SK-N-SH treated with all-trans-retinoic acid at 6 μM for 48 hours (cell line): ENCODE data around the gene CLSTN3.
"Not testable (repeated sequence)": the region's sequence is repeated elsewhere in the genome, so short reads cannot be mapped to it uniquely, and the experiment has no call there.

Experiments used
- ATAC-seq: fragments of 200-7000 bp; cut with Tn5 transposase; 3 replicates; pipeline ENCODE4 v1.9.1; 2020; ENCODE audit warnings: mild to moderate bottlenecking, moderate library complexity
- BACH2 ChIP-seq: fragments of 250-450 bp; sonication (Bioruptor Pico); IDR thresholded peaks from 2 replicates; pipeline ENCODE4 v1.9.0; 2021; ENCODE audit warnings: mild to moderate bottlenecking, borderline replicate concordance
- CSDC2 ChIP-seq: fragments of 250-450 bp; sonication (Bioruptor Pico); IDR thresholded peaks from 2 replicates; pipeline ENCODE4 v1.5.0; 2020; ENCODE audit warnings: mild to moderate bottlenecking, moderate library complexity
- ESRRG ChIP-seq: fragments of 250-450 bp; sonication (Bioruptor Pico); IDR thresholded peaks from 2 replicates; pipeline ENCODE4 v1.6.1; 2021; ENCODE audit warnings: mild to moderate bottlenecking
- GLIS3 ChIP-seq: fragments of 250-450 bp; sonication (Bioruptor Pico); IDR thresholded peaks from 2 replicates; pipeline ENCODE4 v1.5.0; 2020; ENCODE audit warnings: mild to moderate bottlenecking, moderate library complexity
- ISL1 ChIP-seq: fragments of 250-450 bp; sonication (Bioruptor Pico); IDR thresholded peaks from 2 replicates; pipeline ENCODE4 v2.1.2; 2022; ENCODE audit warnings: mild to moderate bottlenecking, moderate library complexity
- OSR1 ChIP-seq: fragments of 250-450 bp; sonication (Bioruptor Pico); IDR thresholded peaks from 2 replicates; pipeline ENCODE4 v1.8.0; 2022; ENCODE audit warnings: moderate library complexity, mild to moderate bottlenecking, inconsistent platforms
- PATZ1 ChIP-seq: fragments of 250-450 bp; sonication (Bioruptor Pico); IDR thresholded peaks from 2 replicates; pipeline ENCODE4 v1.8.0; 2020; ENCODE audit warnings: mild to moderate bottlenecking, moderate library complexity, borderline replicate concordance
- POU6F1 ChIP-seq: fragments of 250-450 bp; sonication (Bioruptor Pico); IDR thresholded peaks from 2 replicates; pipeline ENCODE4 v1.8.0; 2021; ENCODE audit warnings: low read depth, mild to moderate bottlenecking, moderate library complexity, borderline replicate concordance
- PPARA ChIP-seq: fragments of 250-450 bp; sonication (Bioruptor Pico); IDR thresholded peaks from 2 replicates; pipeline ENCODE4 v1.5.0; 2020; ENCODE audit warnings: mild to moderate bottlenecking, borderline replicate concordance
- RARB ChIP-seq: fragments of 250-450 bp; sonication (Bioruptor Pico); IDR thresholded peaks from 2 replicates; pipeline ENCODE4 v1.8.0; 2021; ENCODE audit warnings: mild to moderate bottlenecking, moderate library complexity
- TCF4 ChIP-seq: fragments of 250-450 bp; sonication (Bioruptor Pico); IDR thresholded peaks from 2 replicates; pipeline ENCODE4 v1.8.0; 2021; ENCODE audit warnings: mild to moderate bottlenecking, moderate library complexity, borderline replicate concordance
- TOX ChIP-seq: fragments of 250-450 bp; sonication (Bioruptor Pico); IDR thresholded peaks from 2 replicates; pipeline ENCODE4 v1.8.0; 2021; ENCODE audit warnings: mild to moderate bottlenecking, moderate library complexity, borderline replicate concordance
- ZFP3 ChIP-seq: fragments of 250-450 bp; sonication (Bioruptor Pico); IDR thresholded peaks from 2 replicates; pipeline ENCODE4 v1.5.0; 2020; ENCODE audit warnings: mild to moderate bottlenecking, moderate library complexity
- ZFP30 ChIP-seq: fragments of 450-650 bp; formaldehyde crosslinking; IDR thresholded peaks from 2 replicates; pipeline ENCODE4 v1.5.0; 2022; ENCODE audit warnings: mild to moderate bottlenecking, moderate library complexity
- ZNF565 ChIP-seq: fragments of 450-650 bp; formaldehyde crosslinking; conservative IDR thresholded peaks from 2 replicates; pipeline ENCODE4 v1.5.0; 2020; ENCODE audit warnings: low read depth, mild to moderate bottlenecking, moderate library complexity
- ZNF70 ChIP-seq: fragments of 450-650 bp; formaldehyde crosslinking; IDR thresholded peaks from 2 replicates; pipeline ENCODE4 v1.5.0; 2020; ENCODE audit warnings: mild to moderate bottlenecking, moderate library complexity
- ZNF8 ChIP-seq: fragments of 450-650 bp; formaldehyde crosslinking; IDR thresholded peaks from 2 replicates; pipeline ENCODE4 v1.5.0; 2020; ENCODE audit warnings: mild to moderate bottlenecking, moderate library complexity
- TF ChIP-seq, protein P1 (sequence below): fragments of 250-450 bp; sonication (Bioruptor Pico); IDR thresholded peaks from 2 replicates; pipeline ENCODE4 v1.5.1; 2021; ENCODE audit warnings: mild to moderate bottlenecking, moderate library complexity
- TF ChIP-seq, protein P2 (sequence below): fragments of 250-450 bp; sonication (Bioruptor Pico); IDR thresholded peaks from 2 replicates; pipeline ENCODE4 v1.5.1; 2020; ENCODE audit warnings: low read depth, mild to moderate bottlenecking, moderate library complexity

CLSTN3 gene

DNA sequence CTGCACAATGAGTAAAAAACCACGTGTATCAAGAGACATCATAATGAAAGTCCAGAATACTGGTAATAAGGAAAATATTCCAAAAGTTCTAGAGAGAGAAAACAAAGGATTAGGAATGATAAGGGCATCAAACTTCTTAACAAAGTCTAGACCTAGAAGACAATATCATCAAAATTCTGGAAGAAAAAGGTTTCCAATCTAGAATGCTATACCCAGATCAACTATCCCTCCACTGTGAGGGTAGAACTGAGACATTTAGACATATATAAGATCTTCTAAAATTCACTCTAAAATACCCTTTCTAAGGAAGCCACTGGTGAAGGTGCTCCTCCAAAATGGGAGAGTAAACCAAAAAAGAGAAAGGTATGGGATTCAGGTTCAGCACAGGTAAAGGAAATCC, 24.1 kb upstream of the CLSTN3 start:
- no peak for TF ChIP-seq CSDC2 (CRISPR knock-in tag)
- no peak for TF ChIP-seq ZFP30 (CRISPR knock-in tag)
- TF ChIP-seq ZFP3 (CRISPR knock-in tag): no peak
- no peak for TF ChIP-seq OSR1 (CRISPR knock-in tag)
- no peak for TF ChIP-seq ZNF565 (CRISPR knock-in tag)
- TF ChIP-seq RARB: no peak
- TF ChIP-seq TCF4: no peak
- TF ChIP-seq POU6F1 (CRISPR knock-in tag): no peak
- no peak for TF ChIP-seq ZNF8 (CRISPR knock-in tag)
- TF ChIP-seq, protein P1, sequence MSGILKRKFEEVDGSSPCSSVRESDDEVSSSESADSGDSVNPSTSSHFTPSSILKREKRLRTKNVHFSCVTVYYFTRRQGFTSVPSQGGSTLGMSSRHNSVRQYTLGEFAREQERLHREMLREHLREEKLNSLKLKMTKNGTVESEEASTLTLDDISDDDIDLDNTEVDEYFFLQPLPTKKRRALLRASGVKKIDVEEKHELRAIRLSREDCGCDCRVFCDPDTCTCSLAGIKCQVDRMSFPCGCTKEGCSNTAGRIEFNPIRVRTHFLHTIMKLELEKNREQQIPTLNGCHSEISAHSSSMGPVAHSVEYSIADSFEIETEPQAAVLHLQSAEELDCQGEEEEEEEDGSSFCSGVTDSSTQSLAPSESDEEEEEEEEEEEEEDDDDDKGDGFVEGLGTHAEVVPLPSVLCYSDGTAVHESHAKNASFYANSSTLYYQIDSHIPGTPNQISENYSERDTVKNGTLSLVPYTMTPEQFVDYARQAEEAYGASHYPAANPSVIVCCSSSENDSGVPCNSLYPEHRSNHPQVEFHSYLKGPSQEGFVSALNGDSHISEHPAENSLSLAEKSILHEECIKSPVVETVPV (CRISPR knock-in tag): no peak
- TF ChIP-seq GLIS3 (CRISPR knock-in tag): no peak
- no peak for ATAC-seq

- ATAC-seq: not testable (repeated sequence)
Measured at GRCh38 chr12:7107181-7107580, 23.0 kb upstream of the CLSTN3 start.

DNA sequence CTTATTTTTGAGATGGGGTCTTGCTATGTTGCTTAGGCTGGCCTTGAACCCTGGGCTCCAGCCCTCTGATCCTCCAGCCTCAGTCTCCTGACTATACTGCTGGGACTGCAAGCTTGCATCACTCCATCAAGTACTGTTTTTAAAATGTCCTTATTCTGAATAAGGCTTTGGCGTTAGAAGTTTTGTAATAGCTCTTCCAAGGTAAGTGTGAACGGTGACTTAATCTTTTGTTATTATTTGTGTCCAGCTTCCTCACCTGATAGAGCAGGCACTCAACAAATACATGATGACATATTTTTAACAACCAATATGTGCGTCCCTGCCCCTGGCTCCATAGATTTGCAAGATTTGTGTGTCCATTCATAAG, 22.6 kb upstream of the CLSTN3 start:
- TF ChIP-seq, protein P1 (CRISPR knock-in tag): no peak
- TF ChIP-seq ESRRG (no peak), OSR1 (CRISPR knock-in tag) (no peak), ISL1 (CRISPR knock-in tag) (no peak), ZNF70 (CRISPR knock-in tag) (no peak), PPARA (CRISPR knock-in tag) (no peak), ZNF565 (CRISPR knock-in tag) (no peak), PATZ1 (CRISPR knock-in tag) (no peak), TOX (CRISPR knock-in tag) (no peak), ZFP30 (CRISPR knock-in tag) (no peak), TCF4 (no peak), POU6F1 (CRISPR knock-in tag) (no peak), BACH2 (no peak), RARB (no peak)
- TF ChIP-seq, protein P2, sequence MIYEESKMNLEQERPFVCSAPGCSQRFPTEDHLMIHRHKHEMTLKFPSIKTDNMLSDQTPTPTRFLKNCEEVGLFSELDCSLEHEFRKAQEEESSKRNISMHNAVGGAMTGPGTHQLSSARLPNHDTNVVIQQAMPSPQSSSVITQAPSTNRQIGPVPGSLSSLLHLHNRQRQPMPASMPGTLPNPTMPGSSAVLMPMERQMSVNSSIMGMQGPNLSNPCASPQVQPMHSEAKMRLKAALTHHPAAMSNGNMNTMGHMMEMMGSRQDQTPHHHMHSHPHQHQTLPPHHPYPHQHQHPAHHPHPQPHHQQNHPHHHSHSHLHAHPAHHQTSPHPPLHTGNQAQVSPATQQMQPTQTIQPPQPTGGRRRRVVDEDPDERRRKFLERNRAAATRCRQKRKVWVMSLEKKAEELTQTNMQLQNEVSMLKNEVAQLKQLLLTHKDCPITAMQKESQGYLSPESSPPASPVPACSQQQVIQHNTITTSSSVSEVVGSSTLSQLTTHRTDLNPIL (CRISPR knock-in tag): no peak
- ATAC-seq: no peak
